Psoas muscle (tissue), 8 donors: ENCODE measurements around the gene OR2H2. TPM values are rescaled to one million over a fixed set of nuclear protein-coding genes. Genes with fewer than 3 reads are reported as not detected.

Source experiments
- ATAC-seq, 4 donors: fragments of 200-7000 bp; cut with Tn5 transposase; one replicate each; pipeline ENCODE4 v1.9.1; 2020; ENCODE audit warnings: moderate library complexity in 3 of 4, mild to moderate bottlenecking in 2 of 4
- DNase-seq, 2 donors: peaks; one replicate each; pipeline ENCODE4 v3.0.0-alpha.2; 2020
- H3K27ac ChIP-seq: fragments of 200-600 bp; one replicate; pipeline ENCODE4 v1.8.0; 2022
- H3K27me3 ChIP-seq, 3 donors: fragments of 200-600 bp in 1 of 3; one replicate each; pipeline versions ENCODE4 v1.6.1 to v1.8.0; 2013 to 2022; ENCODE audit warnings: low read length in 2 of 3, mild to moderate bottlenecking in 2 of 3, moderate library complexity in 1 of 3; ENCODE audit not compliant: insufficient read depth in 3 of 3
- H3K36me3 ChIP-seq, 2 donors: fragments of 200-600 bp in 1 of 2; one replicate each; pipeline versions ENCODE4 v1.6.1 to v1.8.0; 2013 to 2022; ENCODE audit warnings: low read depth in 1 of 2, mild to moderate bottlenecking in 1 of 2, moderate library complexity in 1 of 2; ENCODE audit not compliant: insufficient read depth in 1 of 2
- H3K4me1 ChIP-seq: fragments of 200-600 bp; one replicate; pipeline ENCODE4 v1.8.0; 2022
- H3K4me3 ChIP-seq: fragments of 200-600 bp; one replicate; pipeline ENCODE4 v1.8.0; 2022; ENCODE audit warnings: mild to moderate bottlenecking
- H3K9me3 ChIP-seq: fragments of 200-600 bp; one replicate; pipeline ENCODE4 v1.8.0; 2022
- CTCF ChIP-seq: fragments of 200-600 bp; IDR thresholded peaks from one replicate; pipeline ENCODE4 v1.8.0; 2022; ENCODE audit warnings: antibody characterized with exemption
- whole genome bisulfite sequencing, 3 donors: extraction: QIAGEN DNeasy Blood & Tissue Kit; methylation state at CpG; one replicate each; pipeline versions ENCODE4 v1.1.6 to v1.1.7; 2013; 5-methylcytosine and 5-hydroxymethylcytosine counted together
- intact Hi-C, 2 donors: fragments of 100-400 bp; cut with DNase I; formaldehyde crosslinking; loops; one replicate each; pipeline versions ENCODE4 v1.11.0 to v1.14.2; 2022
- polyA plus RNA-seq, 3 donors: library from polyadenylated mRNA; stranded (reverse); fragments of 200-250 nt; gene quantifications; one replicate each; pipeline ENCODE4 v1.2.3, GENCODE V29; 2013
- total RNA-seq, 4 donors: library from RNA; stranded (reverse); fragmentation: NEBNext Ultra II Directional in 2 of 4; extraction: Animal tissue kit (Norgen Biotek cat#: 25700) in 2 of 4; gene quantifications; one replicate each; pipeline versions ENCODE4 v1.2.1 to v1.2.4, GENCODE V29; 2021 to 2023
- donor health status: healthy with polysubstance abuse.
- donor health status: DM: no; HTN: no; CAD: no; lungs with moderate emphysema.
- donor health status: Bipolar disorder and iron deficiency.
- donor health status: healthy.
- donor health status: DM: yes; HTN: yes; CAD: no.
- donor health status: DM: no; HTN: no; CAD: no.
- donor health status: DM: no; HTN: no; CAD: no.
- donor health status: DM: yes; HTN: yes; CAD: no.

OR2H2 gene
- total and polyA plus RNA-seq, 7 donors, result not detected

- H3K36me3 ChIP-seq, result no peaks in the 10 kb centered on the region
- intact Hi-C loops, result no loop called here
- H3K9me3 ChIP-seq, result no peaks in the 10 kb centered on the region
- TF ChIP-seq CTCF, result no peak
- no peak for ATAC-seq
- DNase-seq, result no peak
- H3K4me3 ChIP-seq, result no peak overlapping the region
- peaks cover 0 to 4% (median 0%) of the 10 kb centered on the region in 3 donors for H3K27me3 ChIP-seq
- no peaks in the 10 kb centered on the region for H3K4me1 ChIP-seq
- H3K27ac ChIP-seq, result no peak overlapping the region
Observed at GRCh38 chr6:29564875-29565274, 20.0 kb upstream of the OR2H2 start.

GRCh38 chr6:29566856-29567255, 18.1 kb upstream of the OR2H2 start:
- no peak for TF ChIP-seq CTCF
- WGBS, 3 donors, result 73 to 80% (median 80%) methylated on average over 5 of the region's 5 CpGs
- Histone ChIP-seq H3K27me3 (peaks cover 0 to 4% (median 0%) of the 10 kb centered on the region in 3 donors), H3K9me3 (no peaks in the 10 kb centered on the region), H3K36me3 (no peaks in the 10 kb centered on the region), H3K4me3 (no peak overlapping the region), H3K27ac (no peak overlapping the region), H3K4me1 (no peaks in the 10 kb centered on the region)
- no peak for ATAC-seq
- DNase-seq, result no peak
- intact Hi-C loops, result no loop called here

- Histone ChIP-seq H3K27ac (no peak overlapping the region), H3K4me3 (no peak overlapping the region), H3K27me3 (peaks cover 0 to 4% (median 0%) of the 10 kb centered on the region in 3 donors), H3K9me3 (no peaks in the 10 kb centered on the region), H3K36me3 (no peaks in the 10 kb centered on the region), H3K4me1 (no peaks in the 10 kb centered on the region)
- ATAC-seq (no peak), DNase-seq (no peak)
- no peak for TF ChIP-seq CTCF
- intact Hi-C loops, result no loop called here
- WGBS, 3 donors, result 64 to 68% (median 66%) methylated on average over 2 of the region's 2 CpGs
Observed at GRCh38 chr6:29567541-29567940, 17.4 kb upstream of the OR2H2 start.

- DNase-seq, result no peak
- Histone ChIP-seq H3K4me1 (no peaks in the 10 kb centered on the region), H3K9me3 (no peaks in the 10 kb centered on the region), H3K27me3 (peaks cover 0 to 4% (median 0%) of the 10 kb centered on the region in 3 donors), H3K36me3 (no peaks in the 10 kb centered on the region), H3K4me3 (no peak overlapping the region), H3K27ac (no peak overlapping the region)
- WGBS, 3 donors, result 62 to 75% (median 71%) methylated on average over 5 of the region's 5 CpGs
- ATAC-seq, result no peak
- intact Hi-C loops, result no loop called here
- no peak for TF ChIP-seq CTCF
Observed at GRCh38 chr6:29567991-29568390, 16.9 kb upstream of the OR2H2 start.

GRCh38 chr6:29576056-29576455, 8.9 kb upstream of the OR2H2 start:
- ATAC-seq, result no peak
- H3K9me3 ChIP-seq, result no peaks in the 10 kb centered on the region

More at GRCh38 chr6:29576056-29576455, 8.9 kb upstream of the OR2H2 start:
- DNase-seq, result no peak
- no peak overlapping the region for H3K4me3 ChIP-seq
- H3K27me3 ChIP-seq, result no peaks in the 10 kb centered on the region
- H3K36me3 ChIP-seq, result no peaks in the 10 kb centered on the region
- TF ChIP-seq CTCF, result no peak
- intact Hi-C loops, result no loop called here
- H3K27ac ChIP-seq, result no peak overlapping the region
- H3K4me1 ChIP-seq, result no peaks in the 10 kb centered on the region
